GM12873 (cell line): ENCODE measurements around the gene SHLD3.

Experiments
- CTCF ChIP-seq: IDR thresholded peaks from 2 replicates; pipeline ENCODE4 v1.5.1; 2012; ENCODE audit warnings: low read depth, mild to moderate bottlenecking, moderate library complexity, low read length, control low read depth; ENCODE audit not compliant: insufficient read depth; ENCODE audit errors: missing control alignments

Gene SHLD3

GRCh38 chr5:65654713-65655112, 29.9 kb downstream of the SHLD3 start:
- TF ChIP-seq CTCF, result no peak

GRCh38 chr5:65663804-65664521, 39.1 kb downstream of the SHLD3 start:
- peak; percentile 36 for TF ChIP-seq CTCF

GRCh38 chr5:65668696-65669095, 43.9 kb downstream of the SHLD3 start:
- no peak for TF ChIP-seq CTCF

GRCh38 chr5:65672796-65673195, 48.0 kb downstream of the SHLD3 start:
- no peak for TF ChIP-seq CTCF

GRCh38 chr5:65674749-65675148, 49.9 kb downstream of the SHLD3 start:
- no peak for TF ChIP-seq CTCF
